HG02610 (cell line): ENCODE data around the gene PARD3B.
A peak's percentile ranks its signal among the peaks of the same experiment; 100 is the strongest.

Experiments used
- ATAC-seq: cut with Tn5 transposase; IDR thresholded peaks from one replicate; pipeline ENCODE4 v1.9.1; 2021; ENCODE audit warnings: mild to moderate bottlenecking, moderate library complexity; ENCODE audit not compliant: unreplicated experiment

Gene PARD3B, protein sequence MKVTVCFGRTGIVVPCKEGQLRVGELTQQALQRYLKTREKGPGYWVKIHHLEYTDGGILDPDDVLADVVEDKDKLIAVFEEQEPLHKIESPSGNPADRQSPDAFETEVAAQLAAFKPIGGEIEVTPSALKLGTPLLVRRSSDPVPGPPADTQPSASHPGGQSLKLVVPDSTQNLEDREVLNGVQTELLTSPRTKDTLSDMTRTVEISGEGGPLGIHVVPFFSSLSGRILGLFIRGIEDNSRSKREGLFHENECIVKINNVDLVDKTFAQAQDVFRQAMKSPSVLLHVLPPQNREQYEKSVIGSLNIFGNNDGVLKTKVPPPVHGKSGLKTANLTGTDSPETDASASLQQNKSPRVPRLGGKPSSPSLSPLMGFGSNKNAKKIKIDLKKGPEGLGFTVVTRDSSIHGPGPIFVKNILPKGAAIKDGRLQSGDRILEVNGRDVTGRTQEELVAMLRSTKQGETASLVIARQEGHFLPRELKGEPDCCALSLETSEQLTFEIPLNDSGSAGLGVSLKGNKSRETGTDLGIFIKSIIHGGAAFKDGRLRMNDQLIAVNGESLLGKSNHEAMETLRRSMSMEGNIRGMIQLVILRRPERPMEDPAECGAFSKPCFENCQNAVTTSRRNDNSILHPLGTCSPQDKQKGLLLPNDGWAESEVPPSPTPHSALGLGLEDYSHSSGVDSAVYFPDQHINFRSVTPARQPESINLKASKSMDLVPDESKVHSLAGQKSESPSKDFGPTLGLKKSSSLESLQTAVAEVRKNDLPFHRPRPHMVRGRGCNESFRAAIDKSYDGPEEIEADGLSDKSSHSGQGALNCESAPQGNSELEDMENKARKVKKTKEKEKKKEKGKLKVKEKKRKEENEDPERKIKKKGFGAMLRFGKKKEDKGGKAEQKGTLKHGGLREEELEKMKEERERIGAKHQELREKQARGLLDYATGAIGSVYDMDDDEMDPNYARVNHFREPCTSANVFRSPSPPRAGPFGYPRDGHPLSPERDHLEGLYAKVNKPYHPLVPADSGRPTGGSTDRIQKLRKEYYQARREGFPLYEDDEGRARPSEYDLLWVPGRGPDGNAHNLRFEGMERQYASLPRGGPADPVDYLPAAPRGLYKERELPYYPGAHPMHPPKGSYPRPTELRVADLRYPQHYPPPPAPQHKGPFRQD (N-terminal part only)

DNA sequence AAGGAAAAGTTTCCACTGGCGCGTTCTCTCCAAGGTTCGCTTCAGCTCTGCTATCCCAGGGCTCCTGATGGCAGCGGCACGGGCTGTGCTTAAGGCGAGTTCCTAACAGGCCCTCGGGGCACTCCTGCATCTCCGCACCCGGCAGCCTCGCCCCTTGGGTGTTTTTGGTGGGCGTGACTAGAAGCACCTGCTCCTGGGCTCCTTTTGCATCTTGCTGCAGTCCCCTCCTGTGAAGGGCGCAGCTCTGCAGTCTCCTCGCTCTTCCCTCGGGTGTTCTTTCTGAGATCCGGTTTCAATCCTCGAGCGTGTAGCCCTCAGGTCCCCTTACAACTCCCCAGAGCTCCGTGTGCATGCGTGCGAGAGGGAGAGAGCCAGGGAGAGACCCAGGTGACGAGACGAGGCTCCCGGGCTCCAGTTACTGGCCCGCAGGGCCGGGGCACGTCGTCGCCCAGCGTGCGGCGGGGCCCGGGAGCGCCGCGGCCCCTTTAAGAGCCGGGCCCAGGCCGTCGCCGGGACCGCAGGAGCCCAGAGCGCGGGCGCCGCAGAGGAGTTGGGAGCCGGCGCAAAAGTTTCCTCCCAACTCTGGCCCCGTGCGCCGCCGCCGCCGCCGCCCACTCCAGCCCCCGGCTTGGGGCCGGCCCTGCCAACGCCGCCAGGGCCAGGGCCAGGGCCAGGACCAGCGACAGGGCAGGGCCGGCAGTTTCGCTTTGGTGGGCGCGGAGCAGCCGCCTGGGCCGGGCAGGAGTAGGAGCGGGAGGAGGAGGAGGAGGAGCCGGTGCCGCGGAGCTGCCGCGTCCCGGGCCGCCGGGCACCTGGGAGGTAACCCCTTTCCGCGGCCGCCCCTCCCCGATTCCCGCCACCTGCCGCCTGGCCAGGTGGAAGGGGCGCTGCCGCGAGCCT is at the start of gene PARD3B:
TSS of gene PARD3B (plus strand) at position 515 of the 900 bp plus-strand sequence. CDS start 525 bp downstream, outside the sequence.
- ATAC-seq = peak; percentile 69

DNA sequence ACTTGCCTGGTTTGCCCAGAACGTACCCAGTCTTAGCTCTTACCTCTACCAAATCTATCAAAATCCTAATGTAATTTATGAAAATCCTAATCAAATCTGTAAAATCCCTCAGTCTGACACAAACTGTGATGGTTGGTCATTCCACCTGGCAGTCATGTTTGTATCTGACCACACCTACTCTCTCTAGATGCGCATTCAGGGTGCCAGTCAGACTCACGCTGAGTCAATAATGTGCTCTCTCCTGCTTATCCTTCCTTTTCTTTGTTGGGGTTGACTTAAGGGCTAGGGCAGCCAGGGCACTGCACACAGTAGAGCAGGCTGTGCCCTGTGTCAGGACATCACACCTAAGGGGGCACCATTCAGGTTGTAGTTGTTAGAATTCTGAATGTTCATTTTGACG is 48.5 kb upstream of the PARD3B start:
- ATAC-seq = no peak

DNA sequence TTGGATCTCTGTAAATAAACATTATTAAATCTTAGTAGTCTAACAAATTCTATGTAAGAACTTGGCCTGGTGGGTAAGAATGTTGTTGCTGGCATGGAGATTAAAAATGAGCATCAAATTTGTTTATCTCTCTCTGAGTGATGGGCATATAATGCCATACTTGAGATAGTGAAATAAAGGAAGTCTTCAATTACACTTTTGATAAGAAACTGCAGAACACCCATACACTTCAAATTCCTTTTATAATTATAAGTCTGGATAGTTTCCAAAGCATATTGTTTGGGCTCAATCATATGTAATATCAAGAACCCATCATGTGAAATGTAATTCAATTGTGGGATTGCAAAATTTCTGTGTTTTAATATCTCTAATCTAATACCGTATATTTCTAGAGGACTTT is 47.4 kb upstream of the PARD3B start:
- ATAC-seq = no peak

DNA sequence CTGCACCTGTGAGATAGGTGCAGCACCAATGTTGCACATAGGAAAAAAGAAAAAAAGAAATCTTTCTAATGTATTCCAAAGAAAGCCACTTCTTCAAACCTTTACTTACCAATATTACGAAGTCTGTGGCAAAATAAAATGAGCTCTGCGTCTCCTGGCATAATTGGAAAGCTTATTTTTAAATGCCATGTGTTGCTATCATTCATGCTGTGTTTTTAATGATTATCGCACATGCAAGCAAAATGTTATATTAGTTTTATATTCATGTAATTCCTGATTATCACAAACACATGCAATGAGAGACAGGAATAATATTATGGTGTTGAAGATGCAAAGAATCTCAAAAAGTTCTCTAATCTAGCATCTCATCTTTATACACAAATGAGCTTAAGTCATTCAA is 47.0 kb upstream of the PARD3B start:
- no peak for ATAC-seq

DNA sequence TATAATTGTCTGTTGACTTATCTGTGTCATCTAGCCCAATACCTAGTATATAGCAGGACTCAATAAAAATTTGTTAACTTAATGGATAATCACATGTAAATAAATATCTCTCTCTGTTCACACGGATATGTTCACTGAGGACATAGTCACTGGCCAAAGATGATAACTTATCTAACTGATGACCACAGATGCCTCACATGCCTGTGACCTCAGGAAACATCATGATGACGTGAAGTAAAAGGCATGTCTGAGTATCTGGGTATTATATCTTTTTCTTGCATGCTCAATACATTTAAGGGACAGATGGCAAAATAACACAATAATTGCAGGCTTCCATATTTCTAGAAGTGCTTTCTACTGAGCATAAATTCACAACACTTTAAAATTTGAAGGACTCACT is 41.4 kb upstream of the PARD3B start:
- ATAC-seq = no peak

DNA sequence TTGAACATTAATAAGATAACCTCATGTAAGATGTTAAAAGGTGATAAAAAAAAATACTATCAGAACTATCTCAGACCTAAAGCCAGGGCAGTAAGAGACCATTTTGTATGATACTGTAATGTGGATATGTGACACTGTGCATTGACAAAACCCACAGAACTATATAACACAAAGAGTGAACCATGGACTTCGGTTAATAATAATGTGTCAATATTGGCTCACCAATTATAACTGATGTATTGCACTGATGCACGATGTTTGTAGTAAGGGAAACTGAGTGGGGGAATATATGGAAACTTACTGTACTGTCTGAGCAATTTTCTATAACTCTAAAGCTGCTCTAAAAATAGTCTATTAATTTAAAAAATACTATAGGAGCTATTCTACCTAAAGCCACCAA is 40.7 kb upstream of the PARD3B start:
- no peak for ATAC-seq

DNA sequence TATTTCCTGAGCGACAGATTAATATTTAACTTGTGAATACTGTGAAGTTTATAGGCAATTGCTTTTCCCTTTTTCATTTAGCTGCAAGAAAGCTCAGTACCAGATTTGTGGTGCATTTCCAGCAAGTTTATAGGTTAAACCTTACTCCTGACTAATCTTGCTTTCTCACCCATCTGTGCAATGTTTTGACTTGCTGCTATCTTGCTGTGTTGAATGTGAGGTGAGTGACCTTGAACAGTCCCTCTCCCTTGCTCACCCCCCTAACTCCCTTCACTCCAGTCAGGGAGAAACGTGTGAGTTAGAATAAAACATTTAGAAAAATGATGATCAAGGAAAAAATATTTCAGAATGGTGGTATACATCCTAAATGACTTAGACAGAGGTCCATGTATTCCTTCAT is 39.8 kb upstream of the PARD3B start:
- no peak for ATAC-seq

DNA sequence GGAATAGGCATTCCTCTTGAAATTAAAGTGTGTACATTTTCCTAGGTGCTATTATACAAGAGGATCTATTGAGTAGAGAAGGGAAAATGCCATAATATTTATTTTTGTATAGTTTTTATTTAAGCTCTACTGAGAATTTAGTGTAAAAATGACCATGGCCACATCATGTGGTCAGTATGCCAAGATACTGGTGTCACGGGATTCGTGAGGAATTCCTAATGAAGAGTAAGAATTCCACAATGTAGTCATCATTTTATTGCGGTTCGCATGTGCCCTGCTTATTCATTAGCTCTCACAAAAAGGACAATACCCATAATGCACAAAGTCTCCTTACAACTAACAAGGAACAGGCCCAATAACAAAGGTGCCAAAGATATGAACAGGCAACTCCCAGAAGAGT is 39.3 kb upstream of the PARD3B start:
- no peak for ATAC-seq

DNA sequence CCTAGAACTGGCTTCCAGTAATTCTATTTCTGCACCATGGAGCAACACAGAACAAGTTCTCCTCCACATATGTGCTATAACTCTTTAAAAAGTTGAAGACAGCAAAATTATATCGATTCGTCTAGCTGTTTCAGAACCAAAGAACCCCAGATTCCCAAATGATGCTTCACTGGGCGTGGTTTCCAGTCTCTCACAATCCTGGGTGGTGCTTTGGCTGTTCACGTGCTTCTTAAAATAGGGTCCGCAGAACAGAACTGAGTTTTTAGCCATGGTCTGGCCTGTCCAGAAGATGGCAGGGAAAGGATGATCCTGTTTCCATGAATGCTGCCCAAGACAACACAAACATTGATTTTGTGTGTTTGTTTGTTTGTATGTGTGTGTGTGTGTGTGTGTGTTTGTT is 37.6 kb upstream of the PARD3B start:
- ATAC-seq = no peak

DNA sequence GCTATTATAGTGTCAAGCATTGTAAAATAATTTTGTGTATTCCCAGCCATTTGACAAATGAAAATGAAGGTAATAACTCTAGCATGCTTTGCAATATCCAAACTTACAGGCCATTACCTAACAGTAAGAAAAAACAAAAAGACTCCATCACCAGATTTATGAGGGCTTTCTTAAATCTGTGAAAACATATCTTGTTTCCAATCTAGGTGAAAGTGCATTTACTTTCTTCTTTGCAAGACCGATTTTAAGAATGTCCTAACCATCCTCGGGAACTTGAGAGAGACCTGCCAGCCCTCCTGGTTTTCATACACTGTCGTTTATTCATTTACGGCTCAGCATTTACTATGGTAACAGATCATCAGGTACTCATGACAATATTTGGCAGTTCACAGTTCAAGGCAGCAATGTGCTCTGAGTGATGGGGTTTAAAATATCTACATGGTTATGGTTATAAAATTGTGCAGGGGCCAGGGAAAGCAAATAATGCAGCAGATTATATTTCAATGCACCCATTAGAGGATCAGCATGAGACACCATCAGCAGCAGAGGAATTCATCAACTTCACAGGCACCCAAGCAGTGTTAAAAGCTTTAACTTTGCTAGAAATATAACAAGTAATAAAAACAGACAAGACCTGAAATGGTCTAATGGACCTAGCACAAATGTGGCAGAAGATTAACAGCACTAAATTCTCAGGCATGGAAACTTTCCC is 34.4 kb upstream of the PARD3B start:
- ATAC-seq = no peak

DNA sequence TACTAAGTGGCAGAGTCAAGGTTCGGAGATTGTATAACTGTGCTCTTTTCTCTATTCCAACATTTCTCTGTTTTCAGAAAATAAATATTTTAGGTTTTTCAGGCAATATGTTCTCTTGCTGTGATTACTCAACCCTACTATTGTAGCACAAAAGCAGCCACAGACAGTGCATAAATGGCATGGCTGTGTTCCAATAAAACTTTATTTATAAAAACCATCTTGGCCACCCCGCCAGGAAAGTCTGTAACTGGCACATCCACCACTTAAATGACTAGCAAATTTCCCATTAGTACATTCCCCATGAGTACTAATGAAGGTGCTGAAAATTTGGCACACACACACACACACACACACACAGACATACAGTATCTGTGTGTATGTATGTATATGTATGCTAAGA is 30.8 kb upstream of the PARD3B start:
- no peak for ATAC-seq

DNA sequence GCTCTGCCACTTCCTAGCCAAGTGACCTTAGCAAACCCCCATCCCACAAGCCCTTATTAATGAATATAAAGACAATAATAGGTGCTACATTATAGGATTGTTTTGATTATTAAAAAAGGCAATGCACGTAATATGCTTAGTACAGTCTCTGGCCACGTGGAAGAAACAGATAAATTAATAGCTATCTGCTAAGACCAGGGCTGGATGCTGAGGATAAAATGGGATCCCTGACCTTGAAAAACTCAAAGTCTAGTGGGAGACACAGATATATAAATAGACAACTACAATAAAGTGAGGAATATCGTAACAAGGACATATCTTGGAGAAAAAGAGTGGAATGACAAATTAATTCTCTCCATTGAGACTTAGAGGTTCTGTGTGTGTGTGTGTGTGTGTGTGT is 29.9 kb upstream of the PARD3B start:
- ATAC-seq = no peak

DNA sequence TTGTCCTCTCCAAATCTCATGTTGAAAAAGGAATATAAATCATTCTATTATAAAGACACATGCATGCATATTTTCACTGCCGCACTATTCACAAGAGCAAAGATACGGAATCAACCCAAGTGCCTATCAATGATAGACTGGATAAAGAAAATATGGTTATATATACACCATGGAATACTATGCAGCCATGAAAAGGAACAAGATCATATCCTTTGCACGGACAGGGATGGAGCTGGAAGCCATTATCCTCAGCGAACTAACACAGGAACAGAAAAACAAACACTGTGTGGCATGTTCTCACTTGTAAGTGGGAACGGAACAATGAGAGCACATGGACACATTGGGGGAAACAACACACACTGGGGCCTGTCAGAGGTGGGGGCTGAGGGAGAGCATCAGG is 28.1 kb upstream of the PARD3B start:
- no peak for ATAC-seq

DNA sequence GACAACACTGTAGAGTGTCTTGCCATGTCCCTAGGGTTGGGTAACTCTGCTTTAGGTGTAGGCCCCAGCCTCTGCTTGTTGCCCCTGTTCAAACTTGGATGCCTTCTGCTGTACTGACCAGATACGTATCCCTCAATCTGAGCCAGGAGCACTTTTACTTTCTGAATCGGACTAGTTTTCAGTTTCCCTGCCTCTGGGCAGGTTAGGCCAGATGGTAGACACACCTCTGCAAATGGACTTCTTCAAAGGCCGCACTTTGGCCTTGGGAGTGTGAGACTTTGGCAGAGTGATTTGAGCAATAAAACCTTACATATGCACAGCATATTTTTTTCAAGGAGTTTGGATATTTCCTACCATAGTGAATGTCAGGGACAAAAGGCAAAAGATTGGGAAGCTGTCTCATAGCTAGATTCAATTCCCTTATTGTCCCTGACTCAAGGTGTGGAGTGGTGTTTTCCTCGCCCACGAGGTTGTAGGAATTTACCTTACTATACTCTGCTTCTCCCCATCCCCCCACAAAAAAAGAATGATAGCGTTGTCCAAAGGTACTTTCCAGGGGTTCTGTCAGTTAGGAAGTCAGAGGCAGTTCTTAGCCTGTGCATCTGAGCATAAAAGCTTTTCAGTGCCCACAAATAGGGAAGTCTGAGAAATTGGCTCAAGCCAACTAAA is 15.3 kb upstream of the PARD3B start:
- no peak for ATAC-seq

DNA sequence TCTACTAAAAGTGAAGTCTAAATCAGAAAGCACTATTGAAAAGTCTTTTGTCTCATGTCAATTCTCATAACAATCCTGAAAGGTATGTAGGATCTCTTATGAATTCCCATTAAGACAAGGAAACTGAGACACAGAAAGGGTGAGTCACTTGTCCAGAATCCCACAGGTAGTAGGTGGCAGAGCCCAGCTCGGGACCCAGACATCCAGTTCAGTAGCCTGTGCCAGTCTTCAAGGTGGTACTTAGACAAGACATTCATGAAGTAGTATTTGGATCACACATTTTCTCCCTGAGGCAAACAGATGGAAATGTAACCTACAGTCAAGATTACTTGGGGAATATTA is 14.8 kb upstream of the PARD3B start:
- no peak for ATAC-seq

DNA sequence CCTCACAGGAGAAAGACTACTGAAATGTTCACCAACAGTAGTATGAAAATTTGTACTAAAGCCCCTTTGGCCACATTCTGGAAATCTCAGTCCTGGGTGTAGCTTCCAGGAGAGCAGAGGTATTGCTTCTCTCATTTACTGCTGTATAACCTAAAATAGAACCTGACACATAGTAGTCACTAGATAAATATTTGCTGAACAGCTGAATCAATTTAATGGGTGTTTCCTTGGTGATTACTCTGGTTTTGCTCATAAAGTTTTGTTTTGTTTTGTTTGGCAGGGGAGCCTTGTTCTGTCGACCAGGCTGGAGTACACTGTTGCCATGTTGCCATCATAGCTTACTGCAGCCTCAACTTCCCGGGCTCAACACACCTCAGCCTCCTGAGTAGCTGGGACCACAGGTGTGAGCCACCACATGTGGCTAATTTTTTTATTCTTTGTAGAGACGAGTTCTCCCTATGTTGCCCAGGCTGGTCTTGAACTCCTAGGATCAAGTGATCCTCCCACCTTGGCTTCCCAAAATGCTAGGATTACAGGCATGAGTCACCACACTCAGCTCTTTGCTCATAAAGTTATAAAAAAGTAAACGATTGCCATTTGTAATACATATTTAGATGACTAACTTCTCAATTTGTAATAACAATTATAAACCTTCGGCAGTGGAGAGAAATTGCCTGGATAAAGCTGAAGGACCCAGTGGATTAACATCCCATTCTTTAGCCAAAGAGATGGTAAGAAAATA is 11.5 kb upstream of the PARD3B start:
- ATAC-seq = no peak

DNA sequence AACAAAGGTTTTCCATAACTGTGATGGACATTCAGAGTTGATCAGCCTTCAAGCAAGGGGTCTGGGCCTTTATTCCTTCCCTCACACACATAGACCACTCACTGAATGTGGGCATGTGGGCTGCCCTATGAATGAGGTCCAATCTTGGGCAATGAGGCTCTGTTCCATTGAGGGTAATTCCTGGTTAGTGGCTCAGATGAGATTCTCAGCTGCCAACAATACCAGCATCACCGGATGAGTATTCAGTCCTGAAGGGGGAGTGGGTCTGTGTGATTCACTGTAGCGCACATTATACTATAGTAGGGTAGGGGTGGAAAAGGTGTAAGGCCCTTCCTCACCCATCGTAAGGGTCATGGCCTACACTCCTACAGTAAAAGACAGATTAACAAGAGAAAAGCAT is 9.9 kb upstream of the PARD3B start:
- ATAC-seq = no peak

DNA sequence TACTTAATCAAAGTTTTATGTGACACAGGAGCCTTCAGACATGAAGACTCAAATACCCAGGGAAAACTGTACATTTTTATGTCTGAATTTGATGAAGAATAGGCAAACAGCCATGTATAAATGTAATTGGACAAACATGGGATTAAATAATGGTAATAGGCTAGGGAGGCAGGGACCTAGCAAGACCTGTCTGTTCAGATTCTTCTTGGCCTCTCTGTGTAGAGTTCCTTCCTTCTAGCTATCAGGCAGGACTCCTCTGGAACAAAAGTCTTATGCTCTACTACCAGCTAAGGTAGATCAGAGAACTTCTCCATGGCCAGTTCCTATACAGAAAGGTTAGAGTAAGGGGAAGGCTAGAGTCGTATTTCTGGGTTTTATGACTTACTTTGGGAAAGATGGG is 9.5 kb upstream of the PARD3B start:
- ATAC-seq = no peak
